ENCODE results near the gene CETN2.

Gene CETN2

GRCh38 chrX:152833378-152833777 lies 2.8 kb upstream of the CETN2 start:
- ChIA-PET CTCF (interaction anchor here (1.2 kb wide), 1 partner anchor 13 kb away, joined by 7 read pairs; no protein-coding TSS in a partner anchor), POLR2A (no interaction called here)
- no peak overlapping the region for H3K4me3 ChIP-seq (ENCODE audit: low read depth, low read length)

GRCh38 chrX:152832520-152832919 lies 2.0 kb upstream of the CETN2 start:
- POLR2A ChIA-PET = no interaction called here
- Histone ChIP-seq H3K4me3 (ENCODE audit: low read depth, low read length) (no peak overlapping the region), H3K4me1 (ENCODE audit: control insufficient read depth, insufficient read depth, low read length) (no peaks in the 10 kb centered on the region), H3K9me3 (ENCODE audit: control insufficient read depth, insufficient read depth, low read depth, low read length) (no peaks in the 10 kb centered on the region), H3K36me3 (ENCODE audit: control insufficient read depth in 2 of 2, insufficient read depth in 1 of 2, low read length in 2 of 2) (peaks cover 0 to 41% of the 10 kb centered on the region in 2 experiments; a peak in 1 of 3 replicates), H3K27ac (ENCODE audit: extremely low read depth, low read depth, low read length) (no peak overlapping the region)
- TF ChIP-seq ZNF768 (tag by site-specific recombination; IDR thresholded peaks at IDR 0.05) = no peak; the same call in 1 of the 2 replicates
- TF ChIP-seq ZNF266 (tag by site-specific recombination; IDR thresholded peaks at IDR 0.05; ENCODE audit: low read depth) = no peak
- TF ChIP-seq BCL6B (tag by site-specific recombination; IDR thresholded peaks at IDR 0.05) = no peak
- CTCF ChIA-PET = interaction anchor here (1.2 kb wide), 1 partner anchor 12 kb away, joined by 7 read pairs; no protein-coding TSS in a partner anchor

More at GRCh38 chrX:152833378-152833777, 2.8 kb upstream of the CETN2 start:
- Histone ChIP-seq H3K4me1 (ENCODE audit: control insufficient read depth, insufficient read depth, low read length) (no peaks in the 10 kb centered on the region), H3K9me3 (ENCODE audit: control insufficient read depth, insufficient read depth, low read depth, low read length) (no peaks in the 10 kb centered on the region), H3K27ac (ENCODE audit: extremely low read depth, low read depth, low read length) (no peak overlapping the region), H3K36me3 (ENCODE audit: control insufficient read depth in 2 of 2, insufficient read depth in 1 of 2, low read length in 2 of 2) (peaks cover 0 to 33% of the 10 kb centered on the region in 2 experiments; a peak in 1 of 3 replicates)
- no peak for TF ChIP-seq ZNF785 (tag by site-specific recombination; IDR thresholded peaks at IDR 0.05)
- no peak for TF ChIP-seq ZNF202 (tag by site-specific recombination; IDR thresholded peaks at IDR 0.05; ENCODE audit: borderline replicate concordance)
- TF ChIP-seq REPIN1 (tag by site-specific recombination; IDR thresholded peaks at IDR 0.05; ENCODE audit: low read depth) = no peak
- TF ChIP-seq SALL2 (tag by site-specific recombination; IDR thresholded peaks at IDR 0.05; ENCODE audit: borderline replicate concordance) = no peak
- no peak for TF ChIP-seq ZFP37 (tag by site-specific recombination; IDR thresholded peaks at IDR 0.05)
- TF ChIP-seq ZSCAN16 (tag by site-specific recombination; IDR thresholded peaks at IDR 0.05) = no peak
- no peak for TF ChIP-seq ZNF266 (tag by site-specific recombination; IDR thresholded peaks at IDR 0.05; ENCODE audit: low read depth)
- no peak for TF ChIP-seq ZNF280C (tag by site-specific recombination; IDR thresholded peaks at IDR 0.05)
- no peak for TF ChIP-seq GLIS2 (tag by site-specific recombination; IDR thresholded peaks at IDR 0.05)
- TF ChIP-seq ZNF148 (tag by site-specific recombination; IDR thresholded peaks at IDR 0.05; ENCODE audit: borderline replicate concordance) = no peak
- TF ChIP-seq ZNF335 (tag by site-specific recombination; conservative IDR thresholded peaks at IDR 0.05) = no peak
- TF ChIP-seq ATF2 (tag by site-specific recombination; IDR thresholded peaks at IDR 0.05; ENCODE audit: low read depth) = no peak
- TF ChIP-seq ZNF639 (tag by site-specific recombination; IDR thresholded peaks at IDR 0.05) = no peak
